GM18505 (cell line): Measurements from ENCODE around the gene ZNF322.

Experiments used
- ATAC-seq: cut with Tn5 transposase; IDR thresholded peaks from one replicate; pipeline ENCODE4 v1.9.1; 2021; ENCODE audit not compliant: unreplicated experiment
- POLR2A ChIP-seq: IDR thresholded peaks from 4 replicates; pipeline ENCODE4 v1.6.1; 2011; ENCODE audit warnings: borderline replicate concordance; ENCODE audit not compliant: insufficient read depth, insufficient read length; ENCODE audit errors: extremely low read depth

ZNF322 gene

DNA sequence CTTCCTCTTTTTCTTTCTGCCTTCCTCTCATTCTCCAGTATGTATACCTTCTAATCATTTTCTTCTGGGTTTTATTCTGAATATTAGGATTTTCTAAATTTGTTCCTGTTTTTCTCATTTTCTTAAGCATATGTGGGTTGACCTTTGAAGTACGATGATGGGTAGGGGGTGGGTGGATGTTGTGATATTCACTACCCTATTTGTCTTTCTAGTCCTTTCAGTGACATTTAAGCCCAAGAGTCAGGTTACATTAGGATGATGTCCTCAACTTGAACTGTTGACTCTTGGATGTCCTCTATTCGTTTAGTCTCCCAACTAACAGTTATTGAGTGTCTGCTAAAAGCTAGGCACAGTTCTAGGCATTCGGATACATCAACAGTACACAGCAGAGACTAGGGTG is 55.5 kb downstream of the ZNF322 start:
- TF ChIP-seq POLR2A = no peak
- no peak for ATAC-seq

DNA sequence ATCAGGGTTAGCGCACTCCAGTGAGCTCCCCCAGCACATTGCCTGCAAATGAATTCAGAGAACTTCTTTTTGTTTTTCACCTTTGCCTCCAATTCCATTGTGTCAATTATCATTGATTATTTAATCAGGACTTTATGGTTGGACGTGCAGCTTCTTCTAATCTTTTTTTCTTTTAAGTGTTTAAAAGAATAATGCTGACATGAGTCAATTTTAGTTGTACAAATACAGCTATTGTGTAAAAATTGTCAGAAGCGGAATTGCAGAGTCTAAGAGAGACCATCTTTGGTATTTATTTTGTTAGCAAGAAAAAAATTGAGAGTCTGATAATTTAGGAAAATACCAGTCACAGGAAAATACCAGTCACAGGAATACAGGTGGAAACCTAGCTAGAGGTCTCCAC is 57.3 kb downstream of the ZNF322 start:
- TF ChIP-seq POLR2A = no peak

DNA sequence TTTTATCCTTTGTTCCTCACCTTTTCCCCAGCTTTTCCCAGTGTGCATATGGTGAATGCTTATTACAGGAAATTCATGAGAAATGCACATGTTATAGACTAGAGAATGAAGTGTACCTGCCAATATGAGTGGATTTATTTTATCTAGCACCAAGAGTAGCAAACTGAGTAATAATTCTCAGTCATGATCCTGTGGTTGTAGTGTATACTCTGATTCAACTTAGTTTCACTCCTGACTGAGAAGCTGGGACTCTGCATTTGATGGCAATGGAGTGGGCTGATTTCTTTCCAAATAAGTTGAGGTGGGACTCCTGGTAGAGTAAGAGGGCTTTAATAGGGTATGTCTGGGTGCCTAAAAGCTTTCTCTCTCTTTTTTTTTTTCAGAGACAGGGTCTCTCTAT is 58.8 kb downstream of the ZNF322 start:
- no peak for ATAC-seq
- TF ChIP-seq POLR2A = no peak

More for the DNA sequence above, 57.3 kb downstream of the ZNF322 start:
- no peak for ATAC-seq

DNA sequence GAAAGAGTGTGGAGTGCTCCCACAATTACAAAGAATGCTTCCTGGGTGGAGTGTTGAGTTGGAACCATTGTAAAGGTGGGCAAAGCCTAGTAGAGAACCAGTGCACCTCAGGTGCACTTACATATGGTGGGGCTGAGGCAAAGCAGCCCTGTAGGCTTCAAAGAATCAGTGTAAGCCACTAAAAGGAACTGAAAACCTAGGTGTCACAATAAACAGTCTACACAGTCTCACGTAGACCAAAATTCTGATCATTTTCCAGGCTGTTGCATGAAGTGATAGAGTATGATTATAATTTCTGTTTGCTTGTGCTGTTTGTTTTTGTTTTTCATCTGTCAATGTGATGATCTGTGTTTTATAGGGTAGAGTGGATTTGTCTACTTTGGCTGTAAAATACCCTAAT is 60.0 kb downstream of the ZNF322 start:
- no peak for TF ChIP-seq POLR2A
- no peak for ATAC-seq

DNA sequence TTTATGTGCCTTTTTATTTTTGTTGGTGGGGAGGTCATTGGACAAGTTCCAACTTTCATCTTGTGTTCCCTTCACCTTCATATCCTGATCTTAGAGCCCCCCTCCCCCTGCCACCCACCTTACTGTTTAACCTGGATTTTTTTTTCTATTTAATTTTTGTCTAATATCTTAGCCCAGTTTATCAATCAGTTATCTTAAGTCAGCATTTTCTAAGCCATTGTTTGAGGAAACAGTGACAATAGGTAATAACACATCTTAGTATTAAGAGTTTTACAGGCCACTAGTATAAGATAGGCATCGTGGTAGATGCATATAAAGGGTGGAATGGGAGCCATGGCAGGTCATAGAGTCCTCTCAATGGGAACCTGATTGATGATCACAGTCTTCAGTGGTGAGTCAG is 60.4 kb downstream of the ZNF322 start:
- TF ChIP-seq POLR2A = no peak
- no peak for ATAC-seq

DNA sequence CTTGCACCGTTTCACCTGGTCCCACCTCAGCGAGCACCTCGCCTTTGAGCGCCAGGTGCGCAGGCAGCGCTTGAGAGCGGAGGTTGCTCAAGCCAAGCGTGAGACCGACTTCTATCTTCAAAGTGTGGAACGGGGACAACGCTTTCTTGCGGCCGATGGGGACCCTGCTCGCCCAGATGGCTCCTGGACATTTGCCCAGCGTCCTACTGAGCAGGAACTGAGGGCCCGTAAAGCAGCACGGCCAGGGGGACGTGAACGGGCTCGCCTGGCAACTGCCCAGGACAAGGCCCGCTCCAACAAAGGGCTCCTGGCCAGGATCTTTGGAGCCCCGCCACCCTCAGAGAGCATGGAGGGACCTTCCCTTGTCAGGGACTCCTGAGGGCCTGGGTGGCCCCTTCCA is 61.3 kb downstream of the ZNF322 start:
- ATAC-seq = no peak
- TF ChIP-seq POLR2A = no peak

DNA sequence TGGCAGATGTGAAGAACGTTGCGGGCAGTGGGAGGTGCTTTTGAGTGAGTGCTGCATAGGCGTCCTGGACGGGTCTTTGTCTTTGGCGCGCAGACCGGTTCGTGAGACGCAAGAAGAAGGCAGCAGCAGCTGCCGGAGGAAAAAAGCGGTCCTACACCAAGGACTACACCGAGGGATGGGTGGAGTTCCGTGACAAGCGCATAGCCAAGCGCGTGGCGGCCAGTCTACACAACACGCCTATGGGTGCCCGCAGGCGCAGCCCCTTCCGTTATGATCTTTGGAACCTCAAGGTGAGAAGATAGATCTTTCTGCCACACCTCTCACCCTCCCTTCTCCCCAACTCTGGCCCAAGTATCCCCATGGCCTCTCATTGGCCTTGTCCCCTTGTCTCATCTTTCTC is 61.7 kb downstream of the ZNF322 start:
- no peak for ATAC-seq
- TF ChIP-seq POLR2A = no peak

DNA sequence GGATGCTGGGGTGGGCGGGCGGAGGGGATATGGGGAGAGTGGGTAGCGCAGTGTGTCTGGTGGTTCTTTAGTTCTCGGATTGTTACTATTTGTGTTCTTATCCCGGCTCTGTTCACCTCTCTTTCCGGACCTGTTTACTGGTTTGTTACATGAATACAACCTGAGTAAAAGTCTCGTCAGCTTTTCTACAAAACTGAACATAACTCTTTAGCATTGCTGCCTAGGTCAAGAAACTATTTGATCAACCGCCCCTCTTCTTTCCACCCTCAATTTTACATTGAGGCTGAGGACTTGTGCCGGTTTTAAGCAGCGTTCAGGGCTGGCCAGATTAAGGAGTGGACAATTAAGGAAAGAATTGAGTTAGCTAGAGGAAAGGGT is 62.2 kb downstream of the ZNF322 start:
- no peak for ATAC-seq
- TF ChIP-seq POLR2A = no peak

DNA sequence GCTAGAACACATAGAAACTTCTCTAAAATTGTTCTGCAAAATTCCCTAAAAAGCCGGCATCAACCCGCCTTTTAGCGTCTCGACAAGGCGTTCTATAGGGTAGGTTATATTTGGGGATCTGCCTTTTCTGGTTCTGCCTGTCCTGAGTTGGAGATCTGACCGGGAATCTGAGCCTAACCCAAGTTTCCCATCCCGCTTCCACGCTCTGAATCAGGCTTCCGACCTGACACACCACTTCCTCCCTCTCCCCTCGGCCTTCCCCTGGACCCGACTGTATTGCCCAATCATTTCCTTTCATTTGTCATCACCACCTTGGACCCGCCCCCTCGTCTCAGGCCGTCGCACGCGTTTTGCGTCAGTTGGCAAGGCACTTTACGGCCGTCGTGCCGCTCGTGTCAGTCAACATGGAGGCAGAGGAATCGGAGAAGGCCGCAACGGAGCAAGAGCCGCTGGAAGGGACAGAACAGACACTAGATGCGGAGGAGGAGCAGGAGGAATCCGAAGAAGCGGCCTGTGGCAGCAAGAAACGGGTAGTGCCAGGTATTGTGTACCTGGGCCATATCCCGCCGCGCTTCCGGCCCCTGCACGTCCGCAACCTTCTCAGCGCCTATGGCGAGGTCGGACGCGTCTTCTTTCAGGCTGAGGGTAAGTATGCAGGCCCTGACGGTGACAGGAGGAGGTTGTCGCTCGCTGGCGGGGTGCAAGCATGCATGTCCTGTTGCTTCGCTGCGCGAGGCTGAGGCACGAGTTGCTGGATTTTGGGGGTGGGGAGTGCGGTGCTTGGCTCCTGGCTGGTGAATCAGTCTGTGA is 62.8 kb downstream of the ZNF322 start, which contains the start of gene ABT1:
ABT1 (plus strand) TSS at position 375 of the 810 bp plus-strand sequence; CDS start at position 405, 30 bp downstream.
- ATAC-seq = peak; percentile 72
- peak; percentile 84 for TF ChIP-seq POLR2A

DNA sequence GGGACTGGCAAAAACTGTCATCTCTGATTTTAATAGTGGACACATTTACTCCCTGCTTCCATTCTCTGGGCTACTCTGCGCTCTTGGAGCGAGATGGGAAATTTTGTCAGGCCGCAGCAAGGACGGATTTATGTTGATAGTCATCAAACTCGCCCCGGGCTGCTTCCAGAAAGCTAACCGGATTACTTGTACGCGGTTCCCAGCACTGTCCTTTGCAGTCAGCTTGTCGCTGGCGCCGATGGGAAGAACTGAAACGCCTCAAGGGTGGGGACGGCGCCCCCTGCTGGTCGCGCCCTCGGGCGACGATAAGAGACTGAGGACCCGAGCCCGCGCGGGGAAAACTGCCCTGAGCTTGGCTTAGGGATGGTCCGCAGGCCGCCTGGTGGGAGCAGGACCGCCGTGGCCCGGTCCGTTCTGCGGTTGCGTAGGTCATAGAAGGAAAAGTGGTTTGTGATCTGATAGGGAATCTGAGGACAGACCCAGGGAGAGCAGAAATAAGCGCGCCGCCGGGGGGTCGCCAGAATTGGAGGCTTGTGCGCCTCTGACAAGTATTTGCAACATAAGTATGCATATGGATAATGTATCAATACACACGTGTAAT is 63.8 kb downstream of the ZNF322 start:
- peak; percentile 66 for ATAC-seq
- no peak for TF ChIP-seq POLR2A

DNA sequence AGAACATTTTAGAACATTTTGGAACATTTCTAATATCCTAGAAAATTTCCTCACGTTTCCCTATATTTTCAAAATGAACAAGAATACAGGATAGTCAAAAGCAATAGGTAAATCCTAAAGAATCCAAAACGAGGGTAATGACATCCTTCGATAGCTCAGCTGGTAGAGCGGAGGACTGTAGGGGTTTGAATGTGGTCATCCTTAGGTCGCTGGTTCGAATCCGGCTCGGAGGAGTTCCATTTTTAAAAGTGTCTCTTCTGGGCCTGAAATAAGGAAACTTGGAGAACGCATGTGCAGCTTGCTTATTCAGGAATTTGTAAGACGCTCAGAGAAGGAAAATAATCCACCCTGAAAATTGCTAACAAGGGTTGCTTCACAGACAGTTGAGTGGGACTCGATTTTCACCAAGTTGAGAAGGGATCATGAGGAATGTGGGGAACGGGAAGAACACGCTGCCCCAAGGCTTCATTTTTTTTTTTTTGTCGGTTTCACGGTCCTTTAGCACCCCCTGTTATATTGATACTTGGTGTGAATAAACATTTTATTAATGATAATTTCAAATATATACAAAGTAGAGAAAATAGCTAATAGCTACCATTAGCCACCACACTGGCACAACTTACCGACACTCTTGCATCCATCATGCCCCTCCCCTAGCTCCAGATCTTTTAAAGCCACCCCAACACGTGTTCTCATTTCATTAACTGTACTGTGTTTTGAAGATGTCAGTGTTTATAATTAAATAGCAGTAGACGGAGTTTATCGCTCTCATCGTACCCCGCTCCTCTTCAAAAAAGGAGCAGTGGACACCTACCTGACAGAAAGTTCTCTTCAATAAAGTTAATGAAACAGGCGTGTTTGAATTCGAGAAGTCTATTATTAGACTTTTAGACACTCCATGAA is 64.6 kb downstream of the ZNF322 start:
- no peak for ATAC-seq
- no peak for TF ChIP-seq POLR2A

DNA sequence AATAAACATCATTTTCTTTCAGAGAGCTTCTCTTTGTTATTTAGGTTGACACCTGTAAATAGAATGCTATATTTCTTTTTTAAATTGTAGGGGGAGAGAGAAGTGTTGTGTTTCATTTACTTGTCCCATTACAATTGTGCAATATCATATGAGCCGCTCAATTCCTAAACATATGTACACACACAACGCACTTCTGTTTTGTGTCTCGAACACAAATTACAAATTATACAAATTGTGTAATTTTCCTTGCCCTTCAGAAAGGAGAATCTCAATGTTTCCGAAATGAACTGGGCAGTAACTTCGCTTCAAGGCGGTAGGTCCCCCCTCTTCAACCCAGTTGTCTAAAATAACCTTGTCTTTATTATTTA is 65.4 kb downstream of the ZNF322 start:
- no peak for ATAC-seq

More for the DNA sequence above, 65.4 kb downstream of the ZNF322 start:
- TF ChIP-seq POLR2A = no peak
